ENCODE results near the gene PFN3.
A peak's percentile ranks its signal among the peaks of the same experiment; 100 is the strongest.

PFN3 gene

GRCh38 chr5:177405312-177405711 lies 4.9 kb upstream of the PFN3 start:
- H3K27ac ChIP-seq: no peak overlapping the region

DNA sequence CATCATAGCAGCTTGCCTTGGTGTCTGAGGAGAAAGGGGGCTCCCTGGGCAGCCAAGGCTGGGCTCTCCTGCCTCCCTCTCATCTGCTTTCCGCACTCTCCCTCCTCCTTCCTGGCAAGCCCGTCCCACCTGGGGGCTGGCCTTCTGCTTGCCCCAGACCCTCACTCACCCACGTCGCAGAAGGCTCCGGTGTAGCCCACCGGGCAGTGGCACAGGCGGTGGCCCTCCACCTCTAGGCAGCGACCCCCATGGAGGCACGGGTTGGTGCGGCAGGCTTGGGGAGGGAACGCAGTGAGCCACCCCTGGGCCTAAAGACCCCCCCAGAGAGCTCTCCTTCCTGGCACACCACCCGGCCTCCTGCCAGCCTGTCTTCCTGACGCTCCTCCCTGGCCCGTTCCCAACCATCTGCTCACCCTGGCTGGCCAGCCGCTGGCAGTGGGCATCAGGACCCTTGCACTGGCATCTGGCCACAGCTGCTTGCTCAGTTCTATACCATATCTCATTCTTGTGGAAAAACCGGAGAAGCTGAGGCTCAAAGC lies 4.2 kb upstream of the PFN3 start:
- peak overlapping the region; percentile 77 for H3K4me3 ChIP-seq
- no peak overlapping the region for H3K27ac ChIP-seq
- TF ChIP-seq, protein P1, sequence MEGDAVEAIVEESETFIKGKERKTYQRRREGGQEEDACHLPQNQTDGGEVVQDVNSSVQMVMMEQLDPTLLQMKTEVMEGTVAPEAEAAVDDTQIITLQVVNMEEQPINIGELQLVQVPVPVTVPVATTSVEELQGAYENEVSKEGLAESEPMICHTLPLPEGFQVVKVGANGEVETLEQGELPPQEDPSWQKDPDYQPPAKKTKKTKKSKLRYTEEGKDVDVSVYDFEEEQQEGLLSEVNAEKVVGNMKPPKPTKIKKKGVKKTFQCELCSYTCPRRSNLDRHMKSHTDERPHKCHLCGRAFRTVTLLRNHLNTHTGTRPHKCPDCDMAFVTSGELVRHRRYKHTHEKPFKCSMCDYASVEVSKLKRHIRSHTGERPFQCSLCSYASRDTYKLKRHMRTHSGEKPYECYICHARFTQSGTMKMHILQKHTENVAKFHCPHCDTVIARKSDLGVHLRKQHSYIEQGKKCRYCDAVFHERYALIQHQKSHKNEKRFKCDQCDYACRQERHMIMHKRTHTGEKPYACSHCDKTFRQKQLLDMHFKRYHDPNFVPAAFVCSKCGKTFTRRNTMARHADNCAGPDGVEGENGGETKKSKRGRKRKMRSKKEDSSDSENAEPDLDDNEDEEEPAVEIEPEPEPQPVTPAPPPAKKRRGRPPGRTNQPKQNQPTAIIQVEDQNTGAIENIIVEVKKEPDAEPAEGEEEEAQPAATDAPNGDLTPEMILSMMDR (IDR thresholded peaks at IDR 0.05): no peak
- DNase-seq (ENCODE audit: low spot score): no peak

More at GRCh38 chr5:177405312-177405711, 4.9 kb upstream of the PFN3 start:
- no peak overlapping the region for H3K4me3 ChIP-seq
- DNase-seq (ENCODE audit: low spot score): no peak
- TF ChIP-seq, protein P1 (IDR thresholded peaks at IDR 0.05): no peak

GRCh38 chr5:177403792-177404640 lies 3.6 kb upstream of the PFN3 start:
- Histone ChIP-seq H3K4me3 (peak overlapping the region; percentile 77), H3K27ac (peak overlapping the region in 1 of 2 donors; percentile 24)
- TF ChIP-seq, protein P1 (IDR thresholded peaks at IDR 0.05): peak; percentile 56
- no peak for DNase-seq (ENCODE audit: low spot score)

GRCh38 chr5:177403102-177403791 lies 2.8 kb upstream of the PFN3 start:
- peak overlapping the region; percentile 77 for H3K4me3 ChIP-seq
- H3K27ac ChIP-seq: no peak overlapping the region
- TF ChIP-seq, protein P1 (IDR thresholded peaks at IDR 0.05): no peak
- no peak for DNase-seq (ENCODE audit: low spot score)

DNA sequence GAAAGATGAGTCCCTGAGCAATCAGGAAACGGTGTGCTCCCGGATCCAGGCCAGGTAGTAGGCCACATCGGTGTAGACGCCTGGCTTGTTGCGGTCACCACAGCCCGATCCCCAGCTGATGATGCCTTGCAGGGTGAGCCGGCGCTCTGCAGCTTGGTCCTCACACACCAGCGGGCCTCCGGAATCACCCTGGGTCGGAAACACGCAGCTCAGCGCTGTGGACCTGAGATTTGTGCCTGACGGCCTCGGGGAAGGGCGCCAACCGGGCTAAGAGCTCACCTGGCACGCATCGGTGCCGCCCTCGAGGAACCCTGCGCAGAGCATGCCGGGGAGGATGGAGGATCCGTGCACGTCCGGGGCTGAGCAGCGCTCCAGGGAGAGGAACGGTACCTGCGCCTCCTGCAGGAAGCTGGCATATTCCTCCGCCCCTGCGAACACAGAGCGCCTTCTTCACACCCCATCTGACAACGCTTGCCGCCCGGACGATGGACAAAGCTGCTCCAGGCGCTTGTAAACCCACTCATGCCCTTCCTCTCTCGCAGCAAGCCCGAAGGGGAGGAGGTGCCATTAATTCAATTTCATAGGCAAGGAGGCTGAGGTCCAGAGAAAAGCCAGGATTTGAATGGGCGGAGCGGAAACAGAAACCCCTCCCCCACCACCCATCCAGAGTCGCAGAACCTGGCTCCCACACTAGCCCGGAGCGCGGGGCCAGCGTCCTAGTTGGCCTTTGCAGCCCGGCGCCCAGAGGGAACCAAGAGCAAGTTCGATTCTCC lies 2.0 kb upstream of the PFN3 start:
- TF ChIP-seq, protein P1 (IDR thresholded peaks at IDR 0.05): no peak
- Histone ChIP-seq H3K27ac (no peak overlapping the region), H3K4me3 (peak overlapping the region; percentile 77)

GRCh38 chr5:177397875-177398390 lies 2.5 kb downstream of the PFN3 start:
- TF ChIP-seq, protein P1 (IDR thresholded peaks at IDR 0.05): no peak
- no peak overlapping the region for H3K4me3 ChIP-seq
- DNase-seq (ENCODE audit: low spot score): no peak
- H3K27ac ChIP-seq: no peak overlapping the region

More for the DNA sequence above, 2.0 kb upstream of the PFN3 start:
- no peak for DNase-seq (ENCODE audit: low spot score)

Data from coronary artery (tissue), 2 donors.